ENCODE data around the gene PRM1. TPM values are rescaled to one million over a fixed set of nuclear protein-coding genes. Genes with fewer than 3 reads are reported as not detected.

Gene PRM1
- total RNA-seq, 1 experiment from 2014 or later = not detected

DNA sequence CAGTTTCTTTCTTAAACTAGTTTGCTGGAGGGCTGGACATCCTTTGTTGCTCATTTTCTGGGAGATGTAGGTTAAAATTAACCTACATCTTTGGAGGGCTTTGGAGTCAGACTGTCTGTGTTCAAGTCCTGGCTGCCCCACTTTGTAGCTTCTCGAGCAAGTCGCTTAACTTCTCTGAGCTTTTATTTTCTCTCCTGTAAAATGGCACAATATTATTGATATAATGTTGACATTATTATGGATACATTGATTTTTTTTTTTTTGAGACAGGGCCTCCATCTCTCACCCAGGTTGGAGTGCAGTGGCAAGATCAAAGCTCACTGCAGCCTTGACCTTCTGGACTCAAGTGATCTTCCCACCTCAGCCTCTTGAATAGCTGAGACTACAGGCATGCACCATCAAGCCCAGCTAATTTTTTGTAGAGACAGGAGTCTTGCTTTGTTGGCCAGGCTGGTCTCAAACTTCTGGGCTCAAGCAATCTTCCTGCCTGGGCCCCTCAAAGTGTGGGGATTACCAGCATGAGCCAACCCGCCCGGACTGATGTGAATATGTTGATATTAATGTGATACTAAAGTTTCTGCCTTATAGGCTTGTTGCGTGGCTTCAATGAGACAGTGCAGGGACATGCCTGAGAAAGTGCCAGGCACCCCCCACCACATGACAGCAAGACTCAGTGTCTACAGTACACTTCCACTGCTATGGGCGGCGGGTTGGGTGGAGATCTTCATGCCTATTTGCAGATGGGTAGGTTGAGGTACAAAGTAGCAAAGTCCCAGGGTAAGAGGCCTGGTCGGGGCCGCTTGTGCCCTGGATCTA is 32.6 kb upstream of the PRM1 start:
- no peaks in the 10 kb centered on the region for H3K36me3 ChIP-seq (ENCODE audit: low read depth)
- H3K27ac ChIP-seq = 0 out of 2 replicates have a peak overlapping the region, but pooled peaks have one; percentile 32
- H3K4me2 ChIP-seq = peak overlapping the region; percentile 64
- H4K20me1 ChIP-seq (ENCODE audit: insufficient read depth) = no peaks in the 10 kb centered on the region
- H3F3A ChIP-seq (ENCODE audit: insufficient read depth, low read depth) = peaks cover 21% of the 10 kb centered on the region
- H2AFZ ChIP-seq = no peak overlapping the region
- peaks cover 29% of the 10 kb centered on the region for H3K4me1 ChIP-seq (replicated peaks; ENCODE audit: insufficient read depth)
- TF ChIP-seq, protein P1, sequence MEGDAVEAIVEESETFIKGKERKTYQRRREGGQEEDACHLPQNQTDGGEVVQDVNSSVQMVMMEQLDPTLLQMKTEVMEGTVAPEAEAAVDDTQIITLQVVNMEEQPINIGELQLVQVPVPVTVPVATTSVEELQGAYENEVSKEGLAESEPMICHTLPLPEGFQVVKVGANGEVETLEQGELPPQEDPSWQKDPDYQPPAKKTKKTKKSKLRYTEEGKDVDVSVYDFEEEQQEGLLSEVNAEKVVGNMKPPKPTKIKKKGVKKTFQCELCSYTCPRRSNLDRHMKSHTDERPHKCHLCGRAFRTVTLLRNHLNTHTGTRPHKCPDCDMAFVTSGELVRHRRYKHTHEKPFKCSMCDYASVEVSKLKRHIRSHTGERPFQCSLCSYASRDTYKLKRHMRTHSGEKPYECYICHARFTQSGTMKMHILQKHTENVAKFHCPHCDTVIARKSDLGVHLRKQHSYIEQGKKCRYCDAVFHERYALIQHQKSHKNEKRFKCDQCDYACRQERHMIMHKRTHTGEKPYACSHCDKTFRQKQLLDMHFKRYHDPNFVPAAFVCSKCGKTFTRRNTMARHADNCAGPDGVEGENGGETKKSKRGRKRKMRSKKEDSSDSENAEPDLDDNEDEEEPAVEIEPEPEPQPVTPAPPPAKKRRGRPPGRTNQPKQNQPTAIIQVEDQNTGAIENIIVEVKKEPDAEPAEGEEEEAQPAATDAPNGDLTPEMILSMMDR (conservative IDR thresholded peaks at IDR 0.05) = no peak
- TF ChIP-seq EZH2 (IDR thresholded peaks at IDR 0.05; ENCODE audit: low read depth) = no peak
- H3K27me3 ChIP-seq (ENCODE audit: insufficient read depth, low read depth) = no peaks in the 10 kb centered on the region
- no TSS peak for BruUV-seq (replicated peaks)
- intact Hi-C loops (cut with micrococcal nuclease; ENCODE audit: unreplicated experiment) = loop anchor here (1.0 to 2.0 kb wide), 4 partner anchors 46 to 321 kb away; partner anchors contain the start of gene SOCS1
- DNase-seq = no peak
- H3K79me2 ChIP-seq (ENCODE audit: low read depth) = no peaks in the 10 kb centered on the region
- ChIA-PET CTCF (interaction anchor here (1.5 kb wide), 1 partner anchor 58 kb away, joined by 5 read pairs; the partner anchor contains the start of gene SOCS1), POLR2A (ENCODE audit: unreplicated experiment) (no interaction called here)
- no peaks in the 10 kb centered on the region for H3K9me2 ChIP-seq (ENCODE audit: insufficient read depth)
- H3K4me3 ChIP-seq = no peak overlapping the region
- no peaks in the 10 kb centered on the region for H3K9me3 ChIP-seq (ENCODE audit: insufficient read depth, low read depth)

DNA sequence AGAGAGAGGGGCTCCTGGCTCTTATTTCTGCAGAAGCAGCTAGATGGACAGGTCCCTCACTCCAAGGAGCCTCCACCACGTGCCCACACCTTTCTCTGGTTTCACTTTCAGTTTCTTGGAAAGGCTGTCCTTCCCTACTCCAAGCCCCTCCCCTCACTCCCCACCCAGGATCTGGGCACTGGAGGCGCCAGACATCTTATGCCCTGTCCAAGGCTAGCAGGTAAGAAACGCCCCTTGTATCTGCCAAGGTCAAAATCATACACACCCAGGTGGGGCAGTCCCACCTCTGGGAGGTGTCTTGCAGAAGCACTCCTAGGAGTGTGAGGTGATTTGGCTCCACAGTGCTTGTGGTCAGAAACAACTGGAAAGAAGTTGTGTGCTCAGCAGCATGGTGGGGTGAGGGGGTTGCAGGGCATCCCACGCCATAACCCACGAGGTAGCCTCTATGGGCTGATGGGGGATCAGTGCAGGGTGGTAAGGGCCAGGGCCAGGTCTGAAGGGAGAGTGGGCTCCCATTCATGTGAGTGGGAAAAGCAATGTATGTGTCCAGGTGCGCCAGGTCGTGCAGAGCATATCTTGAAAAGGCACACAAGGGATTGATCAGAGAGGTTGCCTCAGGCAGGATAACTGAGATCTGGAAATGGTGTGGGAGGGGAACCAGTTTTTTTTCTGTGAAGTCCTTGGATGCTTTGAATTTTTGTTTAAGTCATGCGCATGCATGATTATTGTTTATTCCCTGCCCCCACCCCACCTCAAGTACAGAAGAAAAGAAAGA is 31.8 kb upstream of the PRM1 start:
- CTCF ChIA-PET = interaction anchor here (0.7 to 1.5 kb wide), 2 partner anchors 51 to 57 kb away, joined by 4 to 5 read pairs; partner anchors contain the start of gene SOCS1
- no TSS peak for BruUV-seq (replicated peaks)

More for the DNA sequence above, 31.8 kb upstream of the PRM1 start:
- peak; percentile 84 to 90 for DNase-seq
- Histone ChIP-seq H3K27ac (peak overlapping the region; percentile 73), H3K4me3 (peak overlapping the region; percentile 37; the same call in 1 of the 2 replicates), H3K79me2 (ENCODE audit: low read depth) (no peaks in the 10 kb centered on the region), H4K20me1 (ENCODE audit: insufficient read depth) (no peaks in the 10 kb centered on the region), H3F3A (ENCODE audit: insufficient read depth, low read depth) (peaks cover 21% of the 10 kb centered on the region), H3K4me2 (peak overlapping the region; percentile 64), H2AFZ (no peak overlapping the region), H3K36me3 (ENCODE audit: low read depth) (no peaks in the 10 kb centered on the region), H3K9me3 (ENCODE audit: insufficient read depth, low read depth) (no peaks in the 10 kb centered on the region), H3K27me3 (ENCODE audit: insufficient read depth, low read depth) (no peaks in the 10 kb centered on the region), H3K4me1 (replicated peaks; ENCODE audit: insufficient read depth) (peaks cover 29% of the 10 kb centered on the region), H3K9me2 (ENCODE audit: insufficient read depth) (no peaks in the 10 kb centered on the region)
- intact Hi-C loops (cut with micrococcal nuclease; ENCODE audit: unreplicated experiment) = loop anchor here (1.0 to 2.0 kb wide), 4 partner anchors 46 to 321 kb away; partner anchors contain the start of gene SOCS1
- no peak for TF ChIP-seq EZH2 (IDR thresholded peaks at IDR 0.05; ENCODE audit: low read depth)
- TF ChIP-seq, protein P1 (conservative IDR thresholded peaks at IDR 0.05) = no peak
- POLR2A ChIA-PET (ENCODE audit: unreplicated experiment) = interaction anchor here (0.6 kb wide), 1 partner anchor 421 kb away, joined by 5 read pairs; no protein-coding TSS in a partner anchor

Data from PC-9 (cell line).